ENCODE results near the gene SNRK. TPM values are rescaled to one million over a fixed set of nuclear protein-coding genes. Genes with fewer than 3 reads are reported as not detected.
A peak's percentile ranks its signal among the peaks of the same experiment; 100 is the strongest.

Gene SNRK
- total RNA-seq, 6 experiments from 2014 or later, result 14.0 to 26.2 (median 15.3) TPM

DNA sequence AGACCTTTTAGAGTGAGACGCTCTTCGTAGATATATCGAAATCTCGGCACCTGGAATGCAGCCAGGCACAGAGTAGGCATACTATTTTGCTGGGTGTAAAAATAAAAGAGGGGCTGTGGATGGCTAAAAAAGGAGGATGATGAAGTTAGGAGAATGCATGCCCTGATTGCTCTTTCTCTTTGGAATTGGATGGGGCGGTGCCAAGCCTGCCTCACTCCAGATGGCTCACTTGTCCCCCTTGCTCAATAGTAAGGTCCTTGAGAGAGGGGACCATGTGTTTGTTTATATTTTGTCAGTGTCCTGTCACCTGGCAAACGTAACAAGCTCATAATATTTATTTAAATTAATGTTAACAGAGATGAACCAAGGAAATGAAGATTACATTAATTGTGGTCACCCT is 33.0 kb downstream of the SNRK start:
- intact Hi-C loops (cut with DNase I), result no loop called here
- Histone ChIP-seq H3K36me3 (no peaks in the 10 kb centered on the region), H3K4me3 (no peak overlapping the region), H3K9me3 (no peaks in the 10 kb centered on the region), H3K4me1 (peaks cover 0 to 57% (median 20%) of the 10 kb centered on the region in 4 donors), H3K27ac (peak overlapping the region in 2 of 3 donors; percentile 25 to 65), H3K27me3 (no peaks in the 10 kb centered on the region)
- peak in 2 of 3 donors; percentile 38 to 64 for DNase-seq
- no peak for TF ChIP-seq POLR2A (IDR thresholded peaks at IDR 0.05)
- no peak for TF ChIP-seq CTCF (IDR thresholded peaks at IDR 0.05)
- peak; percentile 60 to 75 (median 66) for ATAC-seq
- WGBS (ENCODE audit: insufficient coverage, low coverage, low lambda C conversion rate, missing lambda C conversion rate), result 62% methylated on average over 6 of the region's 6 CpGs

GRCh38 chr3:43319794-43320193 is 33.5 kb downstream of the SNRK start:
- Histone ChIP-seq H3K4me3 (no peak overlapping the region), H3K27ac (peak overlapping the region in 2 of 3 donors; percentile 25 to 65), H3K27me3 (no peaks in the 10 kb centered on the region), H3K4me1 (peaks cover 0 to 57% (median 20%) of the 10 kb centered on the region in 4 donors), H3K36me3 (no peaks in the 10 kb centered on the region), H3K9me3 (no peaks in the 10 kb centered on the region)
- peak; percentile 26 to 49 (median 34) for ATAC-seq
- intact Hi-C loops (cut with DNase I), result no loop called here
- WGBS (ENCODE audit: insufficient coverage, low coverage, low lambda C conversion rate, missing lambda C conversion rate), result 28% methylated on average over 3 of the region's 3 CpGs
- no peak for DNase-seq
- TF ChIP-seq POLR2A (IDR thresholded peaks at IDR 0.05) (no peak), CTCF (IDR thresholded peaks at IDR 0.05) (no peak)

DNA sequence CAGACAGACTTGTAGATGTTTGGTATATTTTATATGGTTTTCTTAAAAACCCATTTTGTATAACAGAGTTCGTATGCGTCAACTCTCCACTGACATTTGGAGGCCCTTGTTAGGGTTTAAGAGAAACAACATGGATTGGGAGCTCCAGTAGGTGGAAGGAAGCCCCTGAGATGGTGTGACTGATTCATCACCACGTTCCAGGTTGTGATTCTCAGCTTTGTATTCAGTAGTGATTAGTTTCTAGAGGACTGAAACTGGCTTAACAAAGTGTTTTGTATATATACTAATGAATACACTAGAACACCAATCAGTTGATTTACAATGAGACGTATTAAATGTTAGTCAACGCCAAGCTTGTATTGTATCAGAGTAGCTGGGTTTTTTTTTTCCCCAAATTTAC is 33.9 kb downstream of the SNRK start:
- no peaks in the 10 kb centered on the region for H3K27me3 ChIP-seq
- DNase-seq, result no peak
- TF ChIP-seq POLR2A (IDR thresholded peaks at IDR 0.05) (no peak), CTCF (IDR thresholded peaks at IDR 0.05) (no peak)
- WGBS (ENCODE audit: insufficient coverage, low coverage, low lambda C conversion rate, missing lambda C conversion rate), result 96% methylated on average over 5 of the region's 5 CpGs
- intact Hi-C loops (cut with DNase I), result no loop called here
- no peak overlapping the region for H3K4me3 ChIP-seq
- H3K9me3 ChIP-seq, result no peaks in the 10 kb centered on the region
- peaks cover 0 to 56% (median 20%) of the 10 kb centered on the region in 4 donors for H3K4me1 ChIP-seq
- no peaks in the 10 kb centered on the region for H3K36me3 ChIP-seq
- ATAC-seq, result no peak
- peak overlapping the region in 2 of 3 donors; percentile 25 to 65 for H3K27ac ChIP-seq

GRCh38 chr3:43323541-43323940 is 37.2 kb downstream of the SNRK start:
- no peak for ATAC-seq
- no peaks in the 10 kb centered on the region for H3K36me3 ChIP-seq
- TF ChIP-seq POLR2A (IDR thresholded peaks at IDR 0.05) (no peak), CTCF (IDR thresholded peaks at IDR 0.05) (no peak)
- DNase-seq, result no peak
- intact Hi-C loops (cut with DNase I), result no loop called here
- H3K27me3 ChIP-seq, result no peaks in the 10 kb centered on the region
- no peaks in the 10 kb centered on the region for H3K9me3 ChIP-seq
- 100% methylated on average over 1 of the region's 1 CpG for WGBS (ENCODE audit: insufficient coverage, low coverage, low lambda C conversion rate, missing lambda C conversion rate)
- H3K4me1 ChIP-seq, result peaks cover 0 to 50% (median 17%) of the 10 kb centered on the region in 4 donors
- H3K27ac ChIP-seq, result no peak overlapping the region
- H3K4me3 ChIP-seq, result no peak overlapping the region
